GM21717 (cell line): ENCODE results near the gene SLC27A5.
A peak's percentile ranks its signal among the peaks of the same experiment; 100 is the strongest.
"Not testable (repeated sequence)": the region's sequence is repeated elsewhere in the genome, so short reads cannot be mapped to it uniquely, and the experiment has no call there.

Experiments used
- ATAC-seq: cut with Tn5 transposase; IDR thresholded peaks from one replicate; pipeline ENCODE4 v1.9.1; 2021; ENCODE audit warnings: mild to moderate bottlenecking, moderate library complexity; ENCODE audit not compliant: unreplicated experiment

Gene SLC27A5

GRCh38 chr19:58531034-58531840 is 19.4 kb upstream of the SLC27A5 start:
- no peak for ATAC-seq

- no peak for ATAC-seq
Observed at GRCh38 chr19:58529405-58529804, 17.6 kb upstream of the SLC27A5 start.

- ATAC-seq, result no peak
Observed at GRCh38 chr19:58522709-58523108, 10.9 kb upstream of the SLC27A5 start.

- ATAC-seq, result no peak
Observed at GRCh38 chr19:58521651-58522050, 9.9 kb upstream of the SLC27A5 start.

- no peak for ATAC-seq
Observed at GRCh38 chr19:58520257-58520599, 8.4 kb upstream of the SLC27A5 start.

- ATAC-seq, result peak; percentile 70
Observed at GRCh38 chr19:58519355-58520256, 7.8 kb upstream of the SLC27A5 start, which contains the start of gene ZBTB45. Gene ZBTB45, minus strand, starts transcription at chr19:58519810. Its CDS starts 2,137 bp downstream, at chr19:58517673.

GRCh38 chr19:58519087-58519354 is 7.2 kb upstream of the SLC27A5 start:
- no peak for ATAC-seq

GRCh38 chr19:58518256-58519086 is 6.7 kb upstream of the SLC27A5 start:
- no peak for ATAC-seq

- ATAC-seq, result no peak
Observed at GRCh38 chr19:58516964-58517833, 5.4 kb upstream of the SLC27A5 start.

- no peak for ATAC-seq
Observed at GRCh38 chr19:58516246-58516836, 4.5 kb upstream of the SLC27A5 start.

- no peak for ATAC-seq
Observed at GRCh38 chr19:58515259-58515658, 3.5 kb upstream of the SLC27A5 start.

GRCh38 chr19:58514564-58515022 is 2.8 kb upstream of the SLC27A5 start:
- ATAC-seq, result no peak

- peak; percentile 43 for ATAC-seq
Observed at GRCh38 chr19:58513694-58514563, 2.1 kb upstream of the SLC27A5 start.

GRCh38 chr19:58513213-58513693 is 1.5 kb upstream of the SLC27A5 start:
- ATAC-seq, result no peak

- no peak for ATAC-seq
Observed at GRCh38 chr19:58510084-58510862, 1.5 kb downstream of the SLC27A5 start.

GRCh38 chr19:58509731-58510083 is 2.1 kb downstream of the SLC27A5 start:
- ATAC-seq, result no peak

- not testable (repeated sequence) for ATAC-seq
Observed at GRCh38 chr19:58507602-58508223, 4.1 kb downstream of the SLC27A5 start.

- ATAC-seq, result no peak
Observed at GRCh38 chr19:58500242-58500641, 11.6 kb downstream of the SLC27A5 start.
